Endothelial cell of umbilical vein (primary cell): ENCODE data around the gene CCDC61. TPM values are rescaled to one million over a fixed set of nuclear protein-coding genes. Genes with fewer than 3 reads are reported as not detected.

ENCODE experiments used
- BruUV-seq: library from RNA; stranded (reverse); fragments of 400-500 nt; replicated peaks from 2 replicates; lab custom pipeline; 2021; lab: Mats Ljungman, UMichigan
- CTCF ChIA-PET: fragments of 300-600, 350-600 bp; sonication (Branson Sonifier 250); formaldehyde crosslinking; loops from one replicate; lab custom pipeline; 2021; ENCODE audit warnings: antibody characterized with exemption, inconsistent platforms; lab: Charles Lee
- POLR2A ChIA-PET: fragments of 300-600, 350-600 bp; sonication (Branson Sonifier 250); formaldehyde crosslinking; loops from one replicate; lab custom pipeline; 2021; ENCODE audit warnings: antibody characterized with exemption, inconsistent platforms; lab: Charles Lee
- DNase-seq: peaks from one replicate; pipeline ENCODE4 v3.0.0-alpha.2; 2011; ENCODE audit warnings: low read depth, low spot score
- FAIRE-seq: peaks from 2 replicates; lab custom pipeline; 2011; peaks lifted over from hg19 to GRCh38; lab: Jason Lieb, UNC
- H2AFZ ChIP-seq: 2 replicates; pipeline ENCODE4 v1.6.0; 2012; ENCODE audit warnings: low read depth, low read length, control low read depth, inconsistent platforms
- H3K27ac ChIP-seq: 2 replicates; pipeline ENCODE4 v1.5.1; 2011; ENCODE audit warnings: low read depth, mild to moderate bottlenecking, control low read depth, low read length, moderate library complexity; ENCODE audit not compliant: insufficient read depth
- H3K27me3 ChIP-seq, 2 experiments: 2 replicates each; pipeline versions ENCODE4 v1.6.0 to v1.6.1; 2011; ENCODE audit warnings: low read length in 2 of 2, mixed read lengths in 1 of 2; ENCODE audit not compliant: control insufficient read depth in 2 of 2, insufficient read depth in 2 of 2
- H3K36me3 ChIP-seq, 2 experiments: 2 replicates in 1 of 2; 3 replicates in 1 of 2; pipeline ENCODE4 v1.5.1; 2011; ENCODE audit warnings: low read length in 2 of 2, mild to moderate bottlenecking in 1 of 2, moderate library complexity in 1 of 2; ENCODE audit not compliant: control insufficient read depth in 2 of 2, insufficient read depth in 2 of 2; ENCODE audit errors: extremely low read depth in 1 of 2
- H3K4me1 ChIP-seq: 3 replicates; pipeline ENCODE4 v1.5.1; 2011; ENCODE audit warnings: mild to moderate bottlenecking, low read length; ENCODE audit not compliant: control insufficient read depth, insufficient read depth; ENCODE audit errors: extremely low read depth
- H3K4me2 ChIP-seq: 2 replicates; pipeline ENCODE4 v1.6.1; 2011; ENCODE audit warnings: low read length, control low read depth, mixed read lengths; ENCODE audit not compliant: insufficient read depth
- H3K4me3 ChIP-seq, 3 experiments: fragments of 200-600 bp in 1 of 3; sonication (generic), shearing (Covaris generic) in 1 of 3; replicated peaks in 1 of 3; 2 replicates each; pipeline ENCODE4 v1.5.1; 2011 to 2016; ENCODE audit warnings: control low read depth in 3 of 3, low read length in 3 of 3, mild to moderate bottlenecking in 2 of 3, inconsistent platforms in 1 of 3, low read depth in 1 of 3, moderate library complexity in 1 of 3; ENCODE audit not compliant: insufficient read depth in 1 of 3
- H3K79me2 ChIP-seq: 2 replicates; pipeline ENCODE4 v1.6.0; 2012; ENCODE audit warnings: low read length, inconsistent platforms; ENCODE audit not compliant: control insufficient read depth, insufficient read depth
- H3K9ac ChIP-seq: replicated peaks from 2 replicates; pipeline ENCODE3; 2011; ENCODE audit warnings: low read length, control low read depth; ENCODE audit not compliant: insufficient read depth; ENCODE audit errors: extremely low read depth
- H3K9me1 ChIP-seq: replicated peaks from 3 replicates; pipeline ENCODE4 v1.6.0; 2011; ENCODE audit warnings: mild to moderate bottlenecking, low read length; ENCODE audit not compliant: control insufficient read depth, insufficient read depth; ENCODE audit errors: extremely low read depth
- H3K9me3 ChIP-seq: replicated peaks from 2 replicates; pipeline ENCODE4 v1.5.1; 2012; ENCODE audit warnings: low read length, inconsistent platforms; ENCODE audit not compliant: control insufficient read depth, insufficient read depth
- H4K20me1 ChIP-seq: replicated peaks from 2 replicates; pipeline ENCODE3; 2011; ENCODE audit warnings: mild to moderate bottlenecking, low read length; ENCODE audit not compliant: control insufficient read depth, insufficient read depth; ENCODE audit errors: extremely low read depth
- EZH2 ChIP-seq: IDR thresholded peaks from 2 replicates; pipeline ENCODE4 v1.6.1; 2012; ENCODE audit warnings: borderline replicate concordance, low read depth, mild to moderate bottlenecking, moderate library complexity, low read length, inconsistent platforms; ENCODE audit not compliant: severe bottlenecking
- FOS ChIP-seq: IDR thresholded peaks from 2 replicates; pipeline ENCODE4 v1.6.1; 2011; ENCODE audit warnings: mild to moderate bottlenecking, low read length, moderate library complexity, borderline replicate concordance; ENCODE audit not compliant: insufficient read depth
- GATA2 ChIP-seq: IDR thresholded peaks from 2 replicates; pipeline ENCODE4 v1.7.0; 2011; ENCODE audit warnings: low read depth, mild to moderate bottlenecking, moderate library complexity, mixed read lengths, low read length; ENCODE audit not compliant: insufficient read length, insufficient read depth
- JUN ChIP-seq: IDR thresholded peaks from 2 replicates; pipeline ENCODE4 v1.6.1; 2011; ENCODE audit warnings: borderline replicate concordance, low read depth; ENCODE audit not compliant: insufficient read length, insufficient read depth
- MYC ChIP-seq: IDR thresholded peaks from one replicate; pipeline ENCODE4 v1.6.1; 2011; ENCODE audit warnings: mild to moderate bottlenecking, low read depth, low read length
- POLR2A ChIP-seq: IDR thresholded peaks from 2 replicates; pipeline ENCODE4 v1.6.1; 2012; ENCODE audit warnings: low read depth, mild to moderate bottlenecking, control low read depth, low read length
- POLR2AphosphoS5 ChIP-seq: IDR thresholded peaks from 2 replicates; pipeline ENCODE4 v1.6.1; 2012; ENCODE audit warnings: low read depth, mild to moderate bottlenecking, control low read depth, low read length, moderate library complexity; ENCODE audit not compliant: insufficient read depth
- dilution Hi-C: fragments of 300-500 bp; cut with MboI; formaldehyde crosslinking; loops from one replicate; pipeline ENCODE4 v1.15.0; 2019; ENCODE audit warnings: low sequenced_read_pairs; ENCODE audit not compliant: extremely low pct_ligation_motif_present
- intact Hi-C: fragments of 100-400 bp; cut with micrococcal nuclease; formaldehyde crosslinking; loops from one replicate; pipeline ENCODE4 v1.10.0; 2022
- polyA plus RNA-seq, 4 experiments: library from polyadenylated mRNA; depleted of rRNA in 3 of 4; stranded (reverse) in 3 of 4; unstranded in 1 of 4; fragments of >200 nt; gene quantifications; 2 replicates each; pipeline versions ENCODE4 v1.2.1 to v1.2.3, GENCODE V29; 2011 to 2012; ENCODE audit warnings: missing spikeins in 1 of 4
- total RNA-seq: library from RNA; stranded (reverse); gene quantifications from 2 replicates; pipeline ENCODE4 v1.2.3, GENCODE V29; 2021
- TF ChIP-seq, protein P1 (sequence below): IDR thresholded peaks from 2 replicates; pipeline ENCODE4 v1.6.1; 2011; ENCODE audit not compliant: insufficient read depth, insufficient read length
- TF ChIP-seq, protein P2 (sequence below), 2 donors: IDR thresholded peaks; 1 replicate in 1 of 2; 2 replicates in 1 of 2; pipeline ENCODE4 v1.5.1; 2011; ENCODE audit warnings: low read length in 2 of 2, mild to moderate bottlenecking in 2 of 2, moderate library complexity in 2 of 2, control low read depth in 1 of 2, inconsistent platforms in 1 of 2, low read depth in 1 of 2; ENCODE audit not compliant: insufficient read depth in 1 of 2; ENCODE audit errors: extremely low read depth in 1 of 2

Gene CCDC61
- total and polyA plus RNA-seq, 2 donors (not counting 3 experiments of a cell fraction or from before 2014, with no cell fraction given), result 10.3 to 20.1 TPM

DNA sequence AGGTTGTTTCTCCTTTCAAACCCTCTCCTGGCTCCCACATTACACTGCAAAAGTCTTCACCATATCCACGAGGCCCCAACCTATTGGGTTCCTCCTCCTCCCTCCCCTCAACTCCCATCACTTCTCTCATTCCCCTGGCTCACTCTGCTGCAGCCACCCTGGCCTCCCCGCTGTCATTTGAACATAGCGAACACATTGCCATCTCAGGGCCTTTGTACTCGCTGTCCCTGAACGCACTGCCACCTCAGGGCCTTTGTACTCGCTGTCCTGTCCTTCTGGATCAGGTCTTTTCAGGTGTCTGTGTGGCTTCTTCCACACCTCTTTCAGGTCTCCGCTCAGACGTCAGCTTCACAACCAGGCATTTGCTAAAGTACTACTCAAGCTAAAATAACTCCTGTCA is 1.7 kb downstream of the CCDC61 start:
- DNase-seq (no peak), FAIRE-seq (no peak)
- Histone ChIP-seq H3K27ac (no peak overlapping the region), H3K4me1 (peaks cover 12% of the 10 kb centered on the region), H3K36me3 (no peaks in the 10 kb centered on the region), H3K4me3 (no peak overlapping the region), H3K27me3 (no peaks in the 10 kb centered on the region), H3K9me3 (no peaks in the 10 kb centered on the region), H3K9me1 (no peaks in the 10 kb centered on the region), H2AFZ (no peak overlapping the region), H3K9ac (no peak overlapping the region), H4K20me1 (no peaks in the 10 kb centered on the region), H3K79me2 (peaks cover 5% of the 10 kb centered on the region), H3K4me2 (no peak overlapping the region)
- intact Hi-C loops, result loop anchor here (5.0 kb wide), 1 partner anchor 180 kb away; the partner anchor contains the start of gene RSPH6A
- ChIA-PET CTCF (interaction anchor here (1.7 to 2.3 kb wide), 2 partner anchors 23 to 180 kb away, joined by 4 read pairs; partner anchors contain the start of gene NOVA2), POLR2A (no interaction called here)
- TF ChIP-seq POLR2A (no peak), POLR2AphosphoS5 (no peak), GATA2 (no peak), MYC (no peak), JUN (no peak), FOS (no peak), EZH2 (no peak)
- TF ChIP-seq, protein P1, sequence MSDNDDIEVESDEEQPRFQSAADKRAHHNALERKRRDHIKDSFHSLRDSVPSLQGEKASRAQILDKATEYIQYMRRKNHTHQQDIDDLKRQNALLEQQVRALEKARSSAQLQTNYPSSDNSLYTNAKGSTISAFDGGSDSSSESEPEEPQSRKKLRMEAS, result no peak
- TF ChIP-seq, protein P2, sequence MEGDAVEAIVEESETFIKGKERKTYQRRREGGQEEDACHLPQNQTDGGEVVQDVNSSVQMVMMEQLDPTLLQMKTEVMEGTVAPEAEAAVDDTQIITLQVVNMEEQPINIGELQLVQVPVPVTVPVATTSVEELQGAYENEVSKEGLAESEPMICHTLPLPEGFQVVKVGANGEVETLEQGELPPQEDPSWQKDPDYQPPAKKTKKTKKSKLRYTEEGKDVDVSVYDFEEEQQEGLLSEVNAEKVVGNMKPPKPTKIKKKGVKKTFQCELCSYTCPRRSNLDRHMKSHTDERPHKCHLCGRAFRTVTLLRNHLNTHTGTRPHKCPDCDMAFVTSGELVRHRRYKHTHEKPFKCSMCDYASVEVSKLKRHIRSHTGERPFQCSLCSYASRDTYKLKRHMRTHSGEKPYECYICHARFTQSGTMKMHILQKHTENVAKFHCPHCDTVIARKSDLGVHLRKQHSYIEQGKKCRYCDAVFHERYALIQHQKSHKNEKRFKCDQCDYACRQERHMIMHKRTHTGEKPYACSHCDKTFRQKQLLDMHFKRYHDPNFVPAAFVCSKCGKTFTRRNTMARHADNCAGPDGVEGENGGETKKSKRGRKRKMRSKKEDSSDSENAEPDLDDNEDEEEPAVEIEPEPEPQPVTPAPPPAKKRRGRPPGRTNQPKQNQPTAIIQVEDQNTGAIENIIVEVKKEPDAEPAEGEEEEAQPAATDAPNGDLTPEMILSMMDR (IDR thresholded peaks at IDR 0.05; ENCODE audit: extremely low read depth in 1 of 2, insufficient read depth in 1 of 2, low read depth in 1 of 2, low read length in 2 of 2), result no peak
- no TSS peak for BruUV-seq
- dilution Hi-C loops, result no loop called here
